ENCODE data around the gene TBC1D8.

TBC1D8 gene

GRCh38 chr2:100991404-100991773 is 159.8 kb downstream of the TBC1D8 start:
- no peak for DNase-seq

- no peak for DNase-seq
Observed at GRCh38 chr2:100990650-100991403, 160.4 kb downstream of the TBC1D8 start.

DNA sequence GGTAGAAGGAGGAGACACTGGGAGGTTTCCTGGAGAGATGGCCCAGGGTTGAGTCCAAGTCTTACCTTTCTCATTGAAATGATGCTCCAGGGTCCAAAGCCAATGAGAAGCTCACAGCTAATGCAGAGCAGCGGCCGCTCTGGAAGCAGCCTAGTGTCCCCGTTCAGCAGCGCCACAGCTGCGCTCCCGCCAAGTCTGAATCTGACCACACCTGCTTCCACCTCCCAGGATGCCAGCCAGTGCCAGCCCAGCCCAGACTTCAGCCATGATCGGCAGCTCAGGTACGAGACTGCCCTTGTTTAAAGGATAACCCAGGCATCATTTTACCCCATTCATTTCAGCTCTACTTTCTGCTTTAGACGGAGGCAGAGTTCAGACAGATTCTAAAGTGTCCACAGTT is 161.0 kb downstream of the TBC1D8 start:
- no peak for DNase-seq

GRCh38 chr2:100989666-100990065 is 161.5 kb downstream of the TBC1D8 start:
- no peak for DNase-seq

- no peak for DNase-seq
Observed at GRCh38 chr2:100988630-100989417, 162.4 kb downstream of the TBC1D8 start.

DNA sequence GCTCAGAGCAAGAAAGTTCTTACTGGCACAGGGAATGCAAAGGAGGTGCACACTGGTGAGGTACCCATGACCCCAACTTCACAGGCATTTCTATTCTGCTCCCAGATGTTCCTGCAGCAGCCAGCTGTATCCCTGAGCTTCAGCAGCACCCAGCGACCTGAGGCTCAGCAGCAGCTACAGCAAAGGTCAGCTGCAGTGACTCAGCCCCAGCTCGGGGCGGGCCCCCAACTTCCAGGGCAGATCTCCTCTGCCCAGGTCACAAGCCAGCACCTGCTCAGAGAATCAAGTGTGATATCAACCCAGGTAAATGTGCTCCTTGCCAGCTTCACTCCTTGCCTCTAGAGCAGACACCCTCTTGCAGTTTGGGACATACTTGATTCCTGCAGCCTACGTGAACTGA is 163.2 kb downstream of the TBC1D8 start:
- no peak for DNase-seq

DNA sequence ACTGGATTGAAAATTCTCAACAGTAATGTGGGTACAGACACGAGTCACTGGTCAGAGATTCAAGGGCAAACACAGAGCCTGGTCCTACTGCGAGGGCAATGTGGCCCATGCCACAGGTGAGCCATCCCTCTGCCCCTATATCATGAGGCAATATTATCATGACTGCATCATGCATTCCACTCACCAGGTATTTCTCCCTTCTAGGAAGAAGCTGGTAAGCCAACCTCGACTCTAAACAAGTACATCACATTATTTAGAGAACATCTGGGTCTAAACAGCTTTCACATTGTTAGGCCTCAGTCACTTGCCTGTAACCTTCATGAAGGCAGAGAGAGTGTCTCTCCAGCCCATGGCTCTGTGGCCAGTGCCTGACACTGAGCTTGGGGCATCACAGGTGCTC is 163.6 kb downstream of the TBC1D8 start:
- no peak for DNase-seq

DNA sequence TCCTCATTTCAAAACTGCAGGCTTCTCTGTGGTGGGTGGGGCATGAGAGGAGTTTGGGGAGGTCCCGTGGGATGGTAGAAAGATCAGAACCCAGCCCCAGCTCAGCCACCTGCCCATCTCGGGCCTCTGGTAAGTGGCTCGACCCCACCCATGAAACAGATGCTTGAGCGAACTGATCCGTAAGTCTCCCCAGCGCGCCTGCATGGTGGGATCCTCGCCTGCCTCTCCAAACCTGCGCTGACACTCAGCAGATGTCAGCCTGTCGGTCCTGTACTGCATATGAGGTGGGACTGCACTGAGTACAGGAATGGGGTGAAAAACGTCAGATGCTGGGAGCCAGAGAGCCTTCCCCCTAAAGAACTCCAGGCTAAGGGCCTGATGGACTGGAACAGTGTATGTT is 165.0 kb downstream of the TBC1D8 start:
- DNase-seq: no peak

- peak; percentile 77 for DNase-seq
Observed at GRCh38 chr2:100984892-100985307, 166.3 kb downstream of the TBC1D8 start.

DNA sequence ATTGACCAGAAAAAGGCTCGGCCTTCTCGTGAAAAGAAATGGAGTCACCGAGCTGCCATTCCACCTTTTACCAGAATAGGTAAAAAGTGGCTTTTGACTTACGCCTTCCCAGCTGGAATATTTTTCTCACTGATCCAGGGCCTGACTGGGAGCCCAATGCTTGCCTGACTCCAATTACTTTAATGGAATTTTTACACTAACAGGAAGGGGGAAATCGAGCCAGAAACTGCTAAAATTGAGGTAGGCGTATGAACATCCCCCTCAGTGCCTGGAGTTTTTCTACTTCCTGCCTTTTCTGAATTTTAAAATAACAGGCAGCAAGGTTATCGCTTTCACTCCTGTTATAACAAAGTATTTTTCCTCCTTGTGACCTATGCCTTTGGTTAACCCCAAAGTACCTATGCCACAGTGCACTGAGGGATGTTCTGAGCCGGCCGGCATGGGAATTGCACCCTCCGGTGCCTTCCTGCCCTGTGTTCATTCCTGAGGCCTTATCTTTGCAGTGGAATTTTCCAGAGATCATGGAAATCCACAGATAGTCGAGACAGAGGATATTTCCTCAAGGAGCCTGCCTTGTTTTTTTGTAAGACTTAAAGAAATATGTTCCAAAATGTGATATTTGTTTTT is 167.4 kb downstream of the TBC1D8 start:
- no peak for DNase-seq

DNA sequence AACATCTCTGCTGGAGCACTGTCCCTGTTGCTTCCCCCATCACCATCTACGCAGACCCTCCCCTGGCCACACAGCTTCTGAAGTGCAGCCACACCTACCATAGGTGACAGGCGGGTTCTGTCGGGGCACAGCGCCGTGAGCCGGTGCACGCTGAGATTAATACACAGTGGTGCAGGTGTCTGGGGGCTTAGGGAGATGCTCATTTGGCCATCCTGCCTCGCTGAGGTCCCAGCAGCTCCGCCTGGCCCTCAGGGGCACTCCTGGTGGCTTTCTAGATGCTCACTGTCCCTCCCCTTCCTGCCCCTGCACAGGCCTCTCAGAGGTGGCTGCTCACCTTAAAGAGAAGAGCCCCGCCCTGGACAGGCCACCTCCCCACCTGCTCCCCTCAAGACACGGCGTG is 168.0 kb downstream of the TBC1D8 start:
- DNase-seq: no peak

DNA sequence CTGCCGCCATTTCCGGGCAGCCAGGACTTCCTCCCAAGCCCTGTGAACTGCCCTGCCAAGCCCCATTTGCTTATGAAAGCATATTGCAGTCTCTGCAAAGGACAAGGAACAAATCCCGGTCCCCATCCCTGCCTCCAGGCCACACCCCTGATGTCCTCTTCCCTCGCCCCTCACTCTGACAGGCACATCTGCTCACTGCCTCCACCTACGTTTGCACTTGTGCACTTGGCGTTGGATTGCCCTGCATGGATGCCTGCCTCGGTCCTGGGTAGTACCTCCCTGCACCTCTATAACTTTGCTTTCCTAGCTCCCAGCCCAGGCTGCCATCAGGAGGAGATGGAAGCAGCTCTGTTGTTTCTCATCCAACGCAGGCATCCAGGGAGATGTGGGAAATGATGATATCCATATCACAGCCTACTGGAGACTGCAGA is 168.7 kb downstream of the TBC1D8 start:
- no peak for DNase-seq

GRCh38 chr2:100981011-100981410 is 170.2 kb downstream of the TBC1D8 start:
- no peak for DNase-seq

DNA sequence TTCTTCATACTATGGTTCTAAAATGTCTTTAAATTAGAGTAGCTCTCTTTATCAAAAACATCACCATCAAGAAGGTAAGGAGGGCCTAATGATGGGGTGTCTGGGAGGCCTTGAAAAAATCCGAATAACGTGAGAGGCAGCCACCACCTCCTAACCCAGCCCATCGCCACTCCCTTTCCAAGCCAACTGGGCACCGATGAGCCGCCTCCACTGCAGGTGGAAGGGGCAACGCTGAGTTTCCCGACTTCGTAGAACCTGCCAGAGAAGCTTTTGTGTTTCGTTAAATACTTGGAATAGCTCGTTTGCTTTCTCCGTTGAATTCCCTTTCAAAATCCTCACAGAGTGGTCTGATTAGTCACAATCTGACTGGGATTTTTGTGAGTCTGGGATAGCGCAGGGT is 171.1 kb downstream of the TBC1D8 start:
- DNase-seq: no peak

DNA sequence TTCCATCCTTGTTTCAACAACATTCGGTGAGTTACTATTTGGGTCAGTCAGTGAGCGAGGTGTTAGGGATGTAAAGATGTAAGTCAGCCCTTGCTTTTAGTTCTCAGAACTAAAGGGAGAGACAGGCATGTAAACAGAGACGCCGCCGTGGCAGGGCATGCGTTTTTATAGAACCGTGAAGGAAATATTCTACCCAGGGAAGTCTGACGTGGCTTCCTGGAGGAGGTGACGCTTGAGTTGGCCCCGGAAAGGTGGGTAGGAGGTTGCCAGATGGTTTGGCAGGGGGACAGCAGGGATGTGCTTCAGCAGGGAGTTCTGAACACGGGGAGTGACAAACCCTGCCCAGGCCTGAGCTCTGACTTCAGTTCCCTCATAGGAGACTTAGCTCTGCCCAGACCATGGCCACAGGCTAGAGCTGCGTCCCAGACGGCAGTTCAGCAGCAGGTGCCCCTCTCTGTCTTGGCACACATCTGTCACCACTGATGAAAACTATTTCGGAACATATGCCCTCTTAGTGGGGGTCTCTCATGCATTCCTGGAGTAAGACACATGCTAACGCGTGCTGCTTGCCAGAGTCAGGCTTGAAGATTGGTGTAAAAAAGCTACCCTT is 172.5 kb downstream of the TBC1D8 start:
- DNase-seq: no peak

DNA sequence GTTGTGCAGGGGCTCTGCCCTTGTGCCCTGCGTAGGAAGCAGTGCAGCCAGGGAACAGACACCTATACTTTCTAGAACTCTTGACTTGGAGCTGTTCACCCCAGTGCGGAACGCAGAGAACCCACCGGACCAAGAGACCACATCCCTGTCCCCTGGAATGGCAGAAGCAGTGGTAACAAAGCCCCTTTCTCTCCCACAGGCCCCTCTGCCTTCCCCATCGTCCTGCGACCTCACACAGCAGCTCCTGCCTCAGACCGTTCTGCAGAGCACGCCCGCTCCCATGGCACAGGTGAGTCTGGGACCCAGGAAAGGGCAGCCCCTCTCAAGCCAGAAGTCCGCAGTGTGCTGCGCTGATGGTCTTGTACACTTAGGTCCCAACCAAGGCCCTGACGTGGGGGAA is 173.7 kb downstream of the TBC1D8 start:
- DNase-seq: no peak

DNA sequence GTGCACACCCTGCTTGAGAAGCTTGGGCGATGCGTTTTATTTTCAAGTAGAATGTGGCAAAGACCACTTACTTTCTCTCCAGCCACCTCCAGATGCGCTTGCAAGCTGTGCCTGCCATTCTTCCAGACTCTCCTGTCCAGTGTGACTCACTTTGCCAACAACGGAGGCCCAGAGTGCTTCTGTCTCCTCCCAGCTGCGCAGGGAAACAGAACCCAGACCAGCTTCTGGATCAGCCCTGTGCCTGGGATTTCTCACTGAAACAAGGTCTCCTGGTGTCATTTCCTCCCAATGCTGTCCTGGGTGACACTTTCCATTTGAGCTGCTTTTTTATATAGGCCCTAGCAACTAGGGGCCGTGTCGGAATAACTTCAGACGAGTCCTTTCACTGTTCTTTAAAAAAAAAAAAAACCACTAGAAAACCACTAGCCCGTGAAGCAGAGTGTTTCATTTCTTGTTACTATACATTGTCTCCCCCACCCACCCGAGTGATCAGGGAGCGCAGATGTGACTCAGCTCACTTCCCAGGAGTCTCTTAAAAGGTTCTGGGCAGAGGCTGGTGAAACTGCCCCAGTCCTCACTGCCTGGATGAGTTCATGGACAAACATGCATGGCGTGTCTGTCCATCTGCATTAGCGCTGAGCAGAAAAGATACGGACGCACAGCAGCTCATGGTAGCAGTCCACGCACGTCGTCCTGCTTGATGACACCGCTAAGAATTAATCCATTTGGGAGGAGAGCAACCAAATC is 174.4 kb downstream of the TBC1D8 start:
- DNase-seq: no peak

DNA sequence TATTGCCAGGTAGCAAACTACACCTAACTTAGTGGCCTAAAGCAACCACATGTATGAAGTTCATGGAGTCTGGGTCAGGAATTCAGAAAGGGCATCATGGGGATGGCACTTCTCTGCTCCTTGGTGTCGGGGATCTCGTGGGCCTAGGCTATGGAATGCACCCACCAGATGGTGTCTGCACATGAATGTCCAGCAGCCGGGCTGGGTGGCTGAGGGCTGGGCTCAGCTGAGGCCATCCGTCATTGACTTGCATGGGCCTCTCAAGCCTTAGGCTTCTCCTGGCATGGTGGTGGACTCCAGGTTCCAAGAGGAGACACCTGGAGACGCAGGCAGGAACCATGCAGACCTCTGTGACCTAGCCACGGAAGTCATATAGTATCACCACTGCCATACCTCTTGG is 175.1 kb downstream of the TBC1D8 start:
- DNase-seq: no peak

GRCh38 chr2:100975521-100975785 is 175.7 kb downstream of the TBC1D8 start:
- DNase-seq: no peak

DNA sequence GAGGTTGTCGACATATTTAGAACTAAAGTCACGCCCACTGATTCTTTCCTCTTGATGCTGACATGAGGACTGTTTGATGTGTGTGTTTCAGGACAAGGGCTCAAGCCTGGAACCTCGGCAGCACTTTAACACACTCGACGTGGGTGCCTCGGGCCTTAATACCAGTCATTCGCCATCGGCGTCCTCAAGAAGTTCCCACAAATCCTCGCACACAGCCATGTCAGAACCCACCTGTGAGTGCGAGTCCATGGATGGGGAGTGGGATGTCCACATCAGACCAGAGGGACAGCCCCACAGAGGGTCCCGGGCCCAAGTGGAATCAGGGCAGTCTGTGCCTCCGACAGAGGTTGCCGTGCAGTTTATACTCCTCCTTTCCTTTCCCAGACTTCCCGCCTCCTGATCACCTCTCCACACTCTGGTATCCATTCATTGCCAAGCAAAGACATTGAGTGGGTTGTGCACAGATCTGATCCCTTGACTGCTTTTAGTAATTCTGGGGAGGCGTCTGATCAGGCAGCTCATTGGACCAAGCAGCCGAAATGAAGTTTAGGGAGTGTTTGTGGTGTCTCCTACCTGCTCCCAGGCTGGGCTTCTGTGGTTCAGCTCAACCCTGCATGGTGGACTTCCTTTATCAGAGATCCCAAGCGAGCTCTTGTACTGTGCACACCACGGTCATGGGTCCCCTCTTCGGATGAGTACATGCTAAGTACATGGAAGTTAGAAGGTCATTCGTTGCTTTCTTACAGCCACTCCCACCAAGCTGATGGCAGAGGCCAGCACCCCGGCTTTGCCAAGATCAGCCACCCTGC is 176.3 kb downstream of the TBC1D8 start:
- no peak for DNase-seq

DNA sequence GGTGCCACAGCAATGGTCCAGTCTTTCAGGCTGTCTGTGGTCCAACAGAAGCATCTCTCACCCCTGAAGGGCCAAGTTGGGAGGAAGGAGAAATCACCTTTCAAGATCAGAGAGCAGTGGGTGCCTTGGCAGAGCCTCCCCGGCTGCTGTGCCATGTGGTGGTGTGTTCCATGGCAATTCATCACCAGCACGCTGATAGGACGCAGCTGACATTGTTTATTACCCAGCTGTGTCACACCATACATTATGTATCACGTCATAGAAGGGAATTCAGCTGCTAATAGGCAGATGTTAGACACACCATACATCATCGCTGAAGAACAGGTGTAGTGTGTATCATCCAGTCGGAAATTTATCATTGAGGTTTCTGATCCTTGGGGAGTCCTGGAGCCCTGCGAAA is 178.7 kb downstream of the TBC1D8 start:
- DNase-seq: no peak

- no peak for DNase-seq
Observed at GRCh38 chr2:100971221-100971620, 180.0 kb downstream of the TBC1D8 start.

All from stimulated activated CD4-positive, alpha-beta T cell treated with anti-CD3 and anti-CD28 coated beads, Interleukin-1b, Interleukin-23, amount 100 ng/mL, for 48 hours (primary cell).